Measurements from ENCODE around the gene GALNT9. TPM values are rescaled to one million over a fixed set of nuclear protein-coding genes. Genes with fewer than 3 reads are reported as not detected.

The GALNT9 gene
- total and polyA plus RNA-seq, 4 experiments from 2014 or later: 0.61 TPM; not detected in 3

GRCh38 chr12:132373901-132374611, 44.7 kb upstream of the GALNT9 start:
- DNase-seq: no peak
- ChIA-PET POLR2A (ENCODE audit: partially characterized antibody) (interaction anchor here (0.6 kb wide), 1 partner anchor 35 kb away, joined by 3 read pairs; no protein-coding TSS in a partner anchor), CTCF (ENCODE audit: partially characterized antibody) (no interaction called here)
- Histone ChIP-seq H3K27ac (ENCODE audit: low read depth, low read length) (no peak overlapping the region), H3K9me3 (ENCODE audit: control insufficient read depth in 1 of 2, low read length in 2 of 2) (no peaks in the 10 kb centered on the region), H3K4me3 (ENCODE audit: low read length in 2 of 2) (no peak overlapping the region), H3K4me1 (ENCODE audit: insufficient read depth, low read length) (no peaks in the 10 kb centered on the region), H3K27me3 (ENCODE audit: insufficient read depth, low read length) (peaks cover 19% of the 10 kb centered on the region), H3K36me3 (ENCODE audit: insufficient read depth, low read length) (no peaks in the 10 kb centered on the region)
- H3K9me3 Mint-ChIP-seq: peaks cover 0 to 8% (median 1%) of the 10 kb centered on the region in 8 donors
- peaks cover 39 to 46% of the 10 kb centered on the region in 2 donors for H3K27me3 Mint-ChIP-seq
- H3K4me1 Mint-ChIP-seq: peaks cover 0 to 3% (median 0%) of the 10 kb centered on the region in 4 donors
- H3K36me3 Mint-ChIP-seq: no peaks in the 10 kb centered on the region
- no peak overlapping the region for H3K27ac Mint-ChIP-seq
- H3K4me3 Mint-ChIP-seq: no peak overlapping the region
- intact Hi-C loops (cut with micrococcal nuclease): no loop called here

- Mint-ChIP-seq H3K36me3 (no peaks in the 10 kb centered on the region), H3K27me3 (peaks cover 22 to 26% of the 10 kb centered on the region in 2 donors), H3K4me3 (no peak overlapping the region), H3K4me1 (peaks cover 0 to 3% (median 0%) of the 10 kb centered on the region in 4 donors), H3K27ac (no peak overlapping the region), H3K9me3 (peaks cover 0 to 8% (median 1%) of the 10 kb centered on the region in 8 donors)
- POLR2A ChIA-PET (ENCODE audit: partially characterized antibody): no interaction called here
- no peak for DNase-seq
- intact Hi-C loops (cut with micrococcal nuclease): no loop called here
- CTCF ChIA-PET (ENCODE audit: partially characterized antibody): no interaction called here
- Histone ChIP-seq H3K9me3 (ENCODE audit: control insufficient read depth in 1 of 2, low read length in 2 of 2) (no peaks in the 10 kb centered on the region), H3K4me3 (ENCODE audit: low read length in 2 of 2) (no peak overlapping the region), H3K27ac (ENCODE audit: low read depth, low read length) (no peak overlapping the region), H3K36me3 (ENCODE audit: insufficient read depth, low read length) (no peaks in the 10 kb centered on the region), H3K4me1 (ENCODE audit: insufficient read depth, low read length) (no peaks in the 10 kb centered on the region), H3K27me3 (ENCODE audit: insufficient read depth, low read length) (no peaks in the 10 kb centered on the region)
Observed at GRCh38 chr12:132367852-132368251, 38.5 kb upstream of the GALNT9 start.

- DNase-seq: no peak
Observed at GRCh38 chr12:132367071-132367851, 37.9 kb upstream of the GALNT9 start.

GRCh38 chr12:132366341-132366861, 37.0 kb upstream of the GALNT9 start:
- H3K9me3 ChIP-seq (ENCODE audit: control insufficient read depth in 1 of 2, low read length in 2 of 2): no peaks in the 10 kb centered on the region
- no peak overlapping the region for H3K27ac Mint-ChIP-seq
- ChIA-PET CTCF (ENCODE audit: partially characterized antibody) (no interaction called here), POLR2A (ENCODE audit: partially characterized antibody) (no interaction called here)
- intact Hi-C loops (cut with micrococcal nuclease): no loop called here
- H3K27me3 Mint-ChIP-seq: peaks cover 18 to 22% of the 10 kb centered on the region in 2 donors
- no peaks in the 10 kb centered on the region for H3K27me3 ChIP-seq (ENCODE audit: insufficient read depth, low read length)
- H3K36me3 ChIP-seq (ENCODE audit: insufficient read depth, low read length): no peaks in the 10 kb centered on the region
- no peaks in the 10 kb centered on the region for H3K4me1 ChIP-seq (ENCODE audit: insufficient read depth, low read length)
- H3K4me3 Mint-ChIP-seq: no peak overlapping the region
- H3K27ac ChIP-seq (ENCODE audit: low read depth, low read length): no peak overlapping the region
- DNase-seq: no peak
- H3K4me1 Mint-ChIP-seq: peaks cover 0 to 3% (median 0%) of the 10 kb centered on the region in 4 donors
- H3K4me3 ChIP-seq (ENCODE audit: low read length in 2 of 2): no peak overlapping the region
- peaks cover 0 to 7% (median 1%) of the 10 kb centered on the region in 8 donors for H3K9me3 Mint-ChIP-seq
- H3K36me3 Mint-ChIP-seq: no peaks in the 10 kb centered on the region

More at GRCh38 chr12:132367071-132367851, 37.9 kb upstream of the GALNT9 start:
- Histone ChIP-seq H3K9me3 (ENCODE audit: control insufficient read depth in 1 of 2, low read length in 2 of 2) (no peaks in the 10 kb centered on the region), H3K4me3 (ENCODE audit: low read length in 2 of 2) (no peak overlapping the region), H3K36me3 (ENCODE audit: insufficient read depth, low read length) (no peaks in the 10 kb centered on the region), H3K27me3 (ENCODE audit: insufficient read depth, low read length) (no peaks in the 10 kb centered on the region), H3K4me1 (ENCODE audit: insufficient read depth, low read length) (no peaks in the 10 kb centered on the region), H3K27ac (ENCODE audit: low read depth, low read length) (no peak overlapping the region)
- Mint-ChIP-seq H3K4me3 (no peak overlapping the region), H3K9me3 (peaks cover 0 to 8% (median 1%) of the 10 kb centered on the region in 8 donors), H3K27me3 (peaks cover 21 to 26% of the 10 kb centered on the region in 2 donors), H3K27ac (no peak overlapping the region), H3K4me1 (peaks cover 0 to 3% (median 0%) of the 10 kb centered on the region in 4 donors), H3K36me3 (no peaks in the 10 kb centered on the region)
- POLR2A ChIA-PET (ENCODE audit: partially characterized antibody): no interaction called here
- intact Hi-C loops (cut with micrococcal nuclease): no loop called here
- CTCF ChIA-PET (ENCODE audit: partially characterized antibody): no interaction called here

GRCh38 chr12:132365226-132365625, 35.8 kb upstream of the GALNT9 start:
- Mint-ChIP-seq H3K27ac (no peak overlapping the region), H3K27me3 (peaks cover 6 to 13% of the 10 kb centered on the region in 2 donors), H3K4me1 (peaks cover 0 to 3% (median 0%) of the 10 kb centered on the region in 4 donors), H3K9me3 (no peaks in the 10 kb centered on the region), H3K4me3 (no peak overlapping the region), H3K36me3 (no peaks in the 10 kb centered on the region)
- H3K9me3 ChIP-seq (ENCODE audit: control insufficient read depth in 1 of 2, low read length in 2 of 2): no peaks in the 10 kb centered on the region
- intact Hi-C loops (cut with micrococcal nuclease): no loop called here
- H3K4me3 ChIP-seq (ENCODE audit: low read length in 2 of 2): no peak overlapping the region
- H3K4me1 ChIP-seq (ENCODE audit: insufficient read depth, low read length): no peaks in the 10 kb centered on the region
- no peak for DNase-seq
- no peak overlapping the region for H3K27ac ChIP-seq (ENCODE audit: low read depth, low read length)
- no peaks in the 10 kb centered on the region for H3K36me3 ChIP-seq (ENCODE audit: insufficient read depth, low read length)
- no peaks in the 10 kb centered on the region for H3K27me3 ChIP-seq (ENCODE audit: insufficient read depth, low read length)
- POLR2A ChIA-PET (ENCODE audit: partially characterized antibody): no interaction called here
- CTCF ChIA-PET (ENCODE audit: partially characterized antibody): no interaction called here

- H3K36me3 ChIP-seq (ENCODE audit: insufficient read depth, low read length): no peaks in the 10 kb centered on the region
- Mint-ChIP-seq H3K4me3 (no peak overlapping the region), H3K27ac (no peak overlapping the region), H3K36me3 (no peaks in the 10 kb centered on the region), H3K27me3 (peaks cover 2 to 8% of the 10 kb centered on the region in 2 donors), H3K9me3 (no peaks in the 10 kb centered on the region), H3K4me1 (peaks cover 0 to 1% (median 0%) of the 10 kb centered on the region in 4 donors)
- no peak for DNase-seq
- ChIA-PET CTCF (ENCODE audit: partially characterized antibody) (no interaction called here), POLR2A (ENCODE audit: partially characterized antibody) (no interaction called here)
- H3K27me3 ChIP-seq (ENCODE audit: insufficient read depth, low read length): no peaks in the 10 kb centered on the region
- H3K27ac ChIP-seq (ENCODE audit: low read depth, low read length): no peak overlapping the region
- H3K4me3 ChIP-seq (ENCODE audit: low read length in 2 of 2): no peak overlapping the region
- H3K9me3 ChIP-seq (ENCODE audit: control insufficient read depth in 1 of 2, low read length in 2 of 2): no peaks in the 10 kb centered on the region
- intact Hi-C loops (cut with micrococcal nuclease): no loop called here
- no peaks in the 10 kb centered on the region for H3K4me1 ChIP-seq (ENCODE audit: insufficient read depth, low read length)
Observed at GRCh38 chr12:132364348-132364902, 35.0 kb upstream of the GALNT9 start.

- ChIA-PET CTCF (ENCODE audit: partially characterized antibody) (no interaction called here), POLR2A (ENCODE audit: partially characterized antibody) (no interaction called here)
- Histone ChIP-seq H3K27me3 (ENCODE audit: insufficient read depth, low read length) (no peaks in the 10 kb centered on the region), H3K36me3 (ENCODE audit: insufficient read depth, low read length) (no peaks in the 10 kb centered on the region), H3K4me3 (ENCODE audit: low read length in 2 of 2) (no peak overlapping the region), H3K27ac (ENCODE audit: low read depth, low read length) (no peak overlapping the region), H3K9me3 (ENCODE audit: control insufficient read depth in 1 of 2, low read length in 2 of 2) (no peaks in the 10 kb centered on the region), H3K4me1 (ENCODE audit: insufficient read depth, low read length) (no peaks in the 10 kb centered on the region)
- Mint-ChIP-seq H3K36me3 (no peaks in the 10 kb centered on the region), H3K4me1 (no peaks in the 10 kb centered on the region), H3K27me3 (peaks cover 0 to 6% of the 10 kb centered on the region in 2 donors), H3K27ac (no peak overlapping the region), H3K4me3 (no peak overlapping the region), H3K9me3 (no peaks in the 10 kb centered on the region)
- DNase-seq: no peak
- intact Hi-C loops (cut with micrococcal nuclease): no loop called here
Observed at GRCh38 chr12:132363661-132364347, 34.4 kb upstream of the GALNT9 start.

Measured in CD4-positive, alpha-beta memory T cell (primary cell).